Stimulated activated effector memory CD8-positive, alpha-beta T cell treated with anti-CD3 and anti-CD28 coated beads, Interleukin-12 subunit alpha, Interleukin-12 subunit beta, amount 100 ng/mL, for 72 hours (primary cell): ENCODE data around the gene SCGB1A1.

Experiments
- ATAC-seq: fragments of 150-1000 bp; cut with Tn5 transposase; 2 replicates; pipeline ENCODE4 v1.10.0; 2021
- DNase-seq, 2 donors: peaks; one replicate each; pipeline ENCODE4 v3.0.0; 2021 to 2022; ENCODE audit warnings: low spot score in 2 of 2
- H3K27ac Mint-ChIP-seq: one replicate; pipeline ENCODE4 v1.8.0; 2022; ENCODE audit warnings: mild to moderate bottlenecking, mixed read lengths
- H3K36me3 Mint-ChIP-seq: one replicate; pipeline ENCODE4 v1.8.0; 2022; ENCODE audit warnings: mild to moderate bottlenecking, mixed read lengths
- H3K4me1 Mint-ChIP-seq: one replicate; pipeline ENCODE4 v1.8.0; 2022; ENCODE audit warnings: mixed read lengths
- H3K4me3 Mint-ChIP-seq: one replicate; pipeline ENCODE4 v1.8.0; 2022; ENCODE audit warnings: mild to moderate bottlenecking, mixed read lengths
- H3K9me3 Mint-ChIP-seq: one replicate; pipeline ENCODE4 v1.8.0; 2022; ENCODE audit warnings: mixed read lengths

Gene SCGB1A1

GRCh38 chr11:62402960-62403730 is 15.7 kb upstream of the SCGB1A1 start:
- DNase-seq: no peak
- H3K4me1 Mint-ChIP-seq: peaks cover 30% of the 10 kb centered on the region
- no peaks in the 10 kb centered on the region for H3K9me3 Mint-ChIP-seq
- no peak for ATAC-seq
- H3K4me3 Mint-ChIP-seq: peak overlapping the region; percentile 77
- peak overlapping the region; percentile 97 for H3K27ac Mint-ChIP-seq
- H3K36me3 Mint-ChIP-seq: no peaks in the 10 kb centered on the region

GRCh38 chr11:62404435-62404834 is 14.4 kb upstream of the SCGB1A1 start:
- H3K4me1 Mint-ChIP-seq: peaks cover 20% of the 10 kb centered on the region
- no peaks in the 10 kb centered on the region for H3K36me3 Mint-ChIP-seq
- no peak overlapping the region for H3K27ac Mint-ChIP-seq
- DNase-seq: no peak
- no peak for ATAC-seq
- H3K4me3 Mint-ChIP-seq: no peak overlapping the region
- no peaks in the 10 kb centered on the region for H3K9me3 Mint-ChIP-seq

- no peak overlapping the region for H3K4me3 Mint-ChIP-seq
- H3K9me3 Mint-ChIP-seq: no peaks in the 10 kb centered on the region
- H3K27ac Mint-ChIP-seq: no peak overlapping the region
- no peak for DNase-seq
- peaks cover 20% of the 10 kb centered on the region for H3K4me1 Mint-ChIP-seq
- H3K36me3 Mint-ChIP-seq: no peaks in the 10 kb centered on the region
- ATAC-seq: no peak
These were observed 13.9 kb upstream of the SCGB1A1 start for GRCh38 chr11:62404901-62405300.

GRCh38 chr11:62406034-62406433 is 12.8 kb upstream of the SCGB1A1 start:
- H3K9me3 Mint-ChIP-seq: no peaks in the 10 kb centered on the region
- H3K36me3 Mint-ChIP-seq: no peaks in the 10 kb centered on the region
- no peak for DNase-seq
- ATAC-seq: no peak
- H3K4me1 Mint-ChIP-seq: peaks cover 20% of the 10 kb centered on the region
- no peak overlapping the region for H3K4me3 Mint-ChIP-seq
- H3K27ac Mint-ChIP-seq: no peak overlapping the region

- Mint-ChIP-seq H3K4me1 (no peaks in the 10 kb centered on the region), H3K9me3 (no peaks in the 10 kb centered on the region), H3K27ac (no peak overlapping the region), H3K4me3 (no peak overlapping the region), H3K36me3 (no peaks in the 10 kb centered on the region)
- ATAC-seq: no peak
- no peak for DNase-seq
These were observed 9.0 kb upstream of the SCGB1A1 start for GRCh38 chr11:62409831-62410230.

GRCh38 chr11:62410972-62411371 is 7.9 kb upstream of the SCGB1A1 start:
- ATAC-seq (no peak), DNase-seq (no peak)
- no peak overlapping the region for H3K4me3 Mint-ChIP-seq
- no peaks in the 10 kb centered on the region for H3K4me1 Mint-ChIP-seq
- H3K36me3 Mint-ChIP-seq: no peaks in the 10 kb centered on the region
- H3K27ac Mint-ChIP-seq: no peak overlapping the region
- no peaks in the 10 kb centered on the region for H3K9me3 Mint-ChIP-seq

- ATAC-seq: no peak
- no peaks in the 10 kb centered on the region for H3K36me3 Mint-ChIP-seq
These were observed 7.3 kb upstream of the SCGB1A1 start for GRCh38 chr11:62411524-62411923.

GRCh38 chr11:62413060-62413696 is 5.7 kb upstream of the SCGB1A1 start:
- ATAC-seq: no peak
- no peak for DNase-seq
- H3K36me3 Mint-ChIP-seq: no peaks in the 10 kb centered on the region
- no peak overlapping the region for H3K27ac Mint-ChIP-seq
- H3K4me1 Mint-ChIP-seq: no peaks in the 10 kb centered on the region
- no peak overlapping the region for H3K4me3 Mint-ChIP-seq
- H3K9me3 Mint-ChIP-seq: no peaks in the 10 kb centered on the region

More at GRCh38 chr11:62411524-62411923, 7.3 kb upstream of the SCGB1A1 start:
- Mint-ChIP-seq H3K4me1 (no peaks in the 10 kb centered on the region), H3K4me3 (no peak overlapping the region), H3K9me3 (no peaks in the 10 kb centered on the region), H3K27ac (no peak overlapping the region)
- no peak for DNase-seq

GRCh38 chr11:62416596-62416995 is 2.2 kb upstream of the SCGB1A1 start:
- Mint-ChIP-seq H3K9me3 (no peaks in the 10 kb centered on the region), H3K36me3 (no peaks in the 10 kb centered on the region), H3K4me3 (no peak overlapping the region), H3K27ac (no peak overlapping the region), H3K4me1 (no peaks in the 10 kb centered on the region)
- DNase-seq (no peak), ATAC-seq (no peak)

GRCh38 chr11:62418136-62418535 is 697 bp upstream of the SCGB1A1 start:
- DNase-seq (no peak), ATAC-seq (no peak)
- no peak overlapping the region for H3K4me3 Mint-ChIP-seq

GRCh38 chr11:62419314-62419929 is 589 bp downstream of the SCGB1A1 start:
- ATAC-seq: no peak
- Mint-ChIP-seq H3K27ac (no peak overlapping the region), H3K36me3 (peaks cover 2% of the 10 kb centered on the region), H3K4me3 (no peak overlapping the region), H3K9me3 (no peaks in the 10 kb centered on the region), H3K4me1 (peaks cover 2% of the 10 kb centered on the region)
- DNase-seq: no peak

More at GRCh38 chr11:62418136-62418535, 697 bp upstream of the SCGB1A1 start:
- Mint-ChIP-seq H3K9me3 (no peaks in the 10 kb centered on the region), H3K27ac (no peak overlapping the region), H3K36me3 (no peaks in the 10 kb centered on the region), H3K4me1 (no peaks in the 10 kb centered on the region)

- no peak overlapping the region for H3K27ac Mint-ChIP-seq
- ATAC-seq (no peak), DNase-seq (no peak)
- H3K4me1 Mint-ChIP-seq: peaks cover 6% of the 10 kb centered on the region
- peaks cover 7% of the 10 kb centered on the region for H3K36me3 Mint-ChIP-seq
- H3K4me3 Mint-ChIP-seq: no peak overlapping the region
- H3K9me3 Mint-ChIP-seq: no peaks in the 10 kb centered on the region
These were observed 1.1 kb downstream of the SCGB1A1 start for GRCh38 chr11:62419943-62420342.

GRCh38 chr11:62420882-62421281 is 2.0 kb downstream of the SCGB1A1 start:
- no peaks in the 10 kb centered on the region for H3K9me3 Mint-ChIP-seq
- no peak for ATAC-seq
- no peak overlapping the region for H3K27ac Mint-ChIP-seq
- no peak overlapping the region for H3K4me3 Mint-ChIP-seq
- peaks cover 6% of the 10 kb centered on the region for H3K4me1 Mint-ChIP-seq
- DNase-seq: no peak
- peaks cover 7% of the 10 kb centered on the region for H3K36me3 Mint-ChIP-seq

- no peak overlapping the region for H3K27ac Mint-ChIP-seq
- no peak for ATAC-seq
These were observed 3.2 kb downstream of the SCGB1A1 start for GRCh38 chr11:62421996-62422395.

GRCh38 chr11:62423012-62423411 is 4.2 kb downstream of the SCGB1A1 start:
- H3K4me3 Mint-ChIP-seq: no peak overlapping the region
- H3K36me3 Mint-ChIP-seq: peaks cover 7% of the 10 kb centered on the region
- H3K9me3 Mint-ChIP-seq: no peaks in the 10 kb centered on the region
- DNase-seq (no peak), ATAC-seq (no peak)
- H3K27ac Mint-ChIP-seq: peak overlapping the region; percentile 33
- H3K4me1 Mint-ChIP-seq: peaks cover 27% of the 10 kb centered on the region

More at GRCh38 chr11:62421996-62422395, 3.2 kb downstream of the SCGB1A1 start:
- H3K36me3 Mint-ChIP-seq: peaks cover 7% of the 10 kb centered on the region
- no peak overlapping the region for H3K4me3 Mint-ChIP-seq
- H3K9me3 Mint-ChIP-seq: no peaks in the 10 kb centered on the region
- DNase-seq: no peak
- H3K4me1 Mint-ChIP-seq: peaks cover 17% of the 10 kb centered on the region
